NCI-H2081 (cell line): Measurements from ENCODE around the gene PANK4.
"Not testable (repeated sequence)": the region's sequence is repeated elsewhere in the genome, so short reads cannot be mapped to it uniquely, and the experiment has no call there.

Experiments used
- DNase-seq, 2 experiments: peaks; one replicate each; lab custom pipeline; 2025; lab: John Stamatoyannopoulos, UW

PANK4 gene

DNA sequence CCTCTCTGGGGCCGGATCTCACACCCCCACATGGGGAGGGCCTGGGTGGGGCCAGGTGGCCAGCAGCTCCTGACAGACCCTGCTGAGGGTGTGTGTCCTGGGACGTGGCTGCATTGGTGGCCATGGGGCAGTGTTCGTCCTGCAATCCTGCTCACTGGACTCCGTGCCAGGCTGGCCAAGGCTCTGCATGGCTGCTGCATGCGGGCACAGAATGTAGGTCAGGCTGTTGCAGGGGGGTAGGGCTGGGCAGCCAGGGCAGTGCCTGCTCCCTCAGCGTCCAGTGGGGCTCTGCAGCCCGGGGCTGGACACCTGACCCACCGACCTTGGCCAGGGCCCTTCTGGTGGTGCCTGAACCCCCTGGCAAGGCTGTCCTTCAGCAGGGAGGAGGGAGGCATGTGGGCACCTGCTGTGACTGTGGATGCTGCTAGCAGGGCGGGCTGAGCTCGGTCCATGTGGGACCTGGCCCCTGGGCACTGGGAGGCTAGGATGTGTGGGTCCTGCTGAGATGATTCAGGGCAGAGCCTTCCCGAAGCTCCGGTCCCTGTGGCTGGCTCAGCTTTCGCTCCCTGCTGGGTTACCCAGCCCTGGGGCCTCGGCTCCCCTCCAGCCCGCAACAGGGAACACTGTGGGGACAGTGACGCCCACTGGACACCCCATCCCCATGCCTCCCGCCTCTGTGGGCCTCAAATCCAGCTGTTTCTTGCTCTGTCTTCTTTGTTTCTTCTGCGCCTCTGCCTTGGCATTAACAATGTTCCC, 65.2 kb downstream of the PANK4 start:
- no peak for DNase-seq

DNA sequence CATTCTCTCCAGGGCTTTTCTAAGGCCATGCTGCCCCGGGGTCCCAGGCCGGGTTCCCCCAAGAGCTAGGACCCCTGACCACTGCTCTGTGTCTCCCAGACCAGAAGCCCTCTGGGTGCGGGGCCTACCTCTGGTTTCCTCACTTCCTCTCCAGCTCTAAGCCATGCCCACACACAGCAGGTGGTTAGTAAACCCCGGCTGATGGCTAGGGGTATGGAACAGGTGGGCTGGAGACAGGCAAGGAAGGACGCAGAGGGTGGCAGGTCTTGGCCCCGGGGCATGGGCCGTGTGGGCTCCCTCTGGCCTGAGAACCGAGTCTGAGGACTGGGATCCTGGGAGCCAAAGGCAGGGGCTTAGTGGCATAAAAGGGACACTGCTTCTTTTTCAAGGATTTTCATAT, 66.2 kb downstream of the PANK4 start:
- DNase-seq: no peak

DNA sequence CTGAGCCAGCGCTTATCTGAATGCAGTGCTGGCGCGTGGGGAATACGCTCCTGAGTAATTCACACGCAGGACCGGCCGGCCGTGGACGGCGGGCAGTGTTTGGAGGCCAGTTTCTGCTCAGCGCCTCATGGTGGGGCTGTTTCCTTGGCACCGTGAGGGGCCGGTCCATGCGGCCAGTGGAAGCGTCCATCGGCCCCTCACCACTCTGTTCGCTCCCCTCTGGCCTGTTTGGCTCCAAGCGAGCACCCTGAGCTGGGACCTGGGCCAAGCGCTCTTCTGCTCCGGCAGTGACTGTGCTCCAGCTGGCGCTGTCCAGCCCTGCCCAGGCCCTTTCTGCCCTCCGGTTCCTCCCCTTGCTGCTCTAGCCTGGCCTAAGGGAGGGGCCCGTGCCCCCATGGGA, 66.6 kb downstream of the PANK4 start:
- no peak for DNase-seq

- not testable (repeated sequence) for DNase-seq
Measured at GRCh38 chr1:2459102-2459753, 67.2 kb downstream of the PANK4 start.

- no peak for DNase-seq
Measured at GRCh38 chr1:2458687-2459086, 67.7 kb downstream of the PANK4 start.
